Measurements from ENCODE around the gene TFPT. TPM values are rescaled to one million over a fixed set of nuclear protein-coding genes. Genes with fewer than 3 reads are reported as not detected.

Gene TFPT
- total RNA-seq, 3 donors from 2014 or later (not counting 1 experiment from before 2014, with no cell fraction given) = 14.1 to 14.4 (median 14.2) TPM

- Histone ChIP-seq H3K4me1 (ENCODE audit: control insufficient read depth, insufficient read depth, low read length) (peaks cover 41% of the 10 kb centered on the region), H3K27ac (ENCODE audit: low read length) (peak within 1 kb of the TSS; percentile 94), H3K36me3 (ENCODE audit: control insufficient read depth, insufficient read depth, low read length) (peaks cover 8% of the 10 kb centered on the region), H3K27me3 (ENCODE audit: control insufficient read depth, insufficient read depth, low read length) (no peaks in the 10 kb centered on the region), H3K9me3 (ENCODE audit: control insufficient read depth, insufficient read depth, low read length) (peaks cover 3% of the 10 kb centered on the region), H3K4me3 (ENCODE audit: low read length) (peak within 1 kb of the TSS; percentile 76)
- peak within 1 kb of the TSS; percentile 95 for H3K4me3 Mint-ChIP-seq
- no peak for ATAC-seq
- H3K27me3 Mint-ChIP-seq (ENCODE audit: low read depth in 2 of 2) = no peaks in the 10 kb centered on the region
- under 1% methylated on average over 100 of the region's 103 CpGs for WGBS (ENCODE audit: insufficient coverage)
- DNase-seq = peak; percentile 38 to 62
- TF ChIP-seq CTCF (IDR thresholded peaks at IDR 0.05) = no peak
- peak within 1 kb of the TSS; percentile 80 to 90 for H3K27ac Mint-ChIP-seq
- no peaks in the 10 kb centered on the region for H3K9me3 Mint-ChIP-seq
- H3K36me3 Mint-ChIP-seq = no peaks in the 10 kb centered on the region
- intact Hi-C loops (cut with micrococcal nuclease) = loop anchor here (1.0 kb wide), 4 partner anchors 21 to 52 kb away; partner anchors contain the start of genes LENG1, NDUFA3, PRPF31 and TFPT
- peaks cover 50 to 64% of the 10 kb centered on the region in 2 donors for H3K4me1 Mint-ChIP-seq
Measured at GRCh38 chr19:54137699-54138488, 22.4 kb upstream of the TFPT start, which contains the start of gene CNOT3. Gene CNOT3 (plus strand): TSS chr19:54137762. CDS start chr19:54142979, 5,217 bp downstream.

GRCh38 chr19:54136864-54137698, 21.6 kb upstream of the TFPT start:
- intact Hi-C loops (cut with micrococcal nuclease) = loop anchor here (1.0 kb wide), 4 partner anchors 22 to 53 kb away; partner anchors contain the start of genes LENG1, NDUFA3, PRPF31 and TFPT
- no peak for TF ChIP-seq CTCF (IDR thresholded peaks at IDR 0.05)
- Histone ChIP-seq H3K4me1 (ENCODE audit: control insufficient read depth, insufficient read depth, low read length) (peaks cover 41% of the 10 kb centered on the region), H3K9me3 (ENCODE audit: control insufficient read depth, insufficient read depth, low read length) (peaks cover 3% of the 10 kb centered on the region), H3K36me3 (ENCODE audit: control insufficient read depth, insufficient read depth, low read length) (peaks cover 3% of the 10 kb centered on the region), H3K27ac (ENCODE audit: low read length) (peak overlapping the region; percentile 94), H3K27me3 (ENCODE audit: control insufficient read depth, insufficient read depth, low read length) (no peaks in the 10 kb centered on the region), H3K4me3 (ENCODE audit: low read length) (peak overlapping the region; percentile 76)
- ATAC-seq (peak; percentile 76 to 90 (median 79)), DNase-seq (peak; percentile 98 to 100)
- no peaks in the 10 kb centered on the region for H3K36me3 Mint-ChIP-seq
- H3K4me3 Mint-ChIP-seq = peak overlapping the region; percentile 95
- peak overlapping the region; percentile 80 to 90 for H3K27ac Mint-ChIP-seq
- no peaks in the 10 kb centered on the region for H3K27me3 Mint-ChIP-seq (ENCODE audit: low read depth in 2 of 2)
- H3K9me3 Mint-ChIP-seq = no peaks in the 10 kb centered on the region
- WGBS (ENCODE audit: insufficient coverage) = 0% methylated on average over 46 of the region's 46 CpGs
- H3K4me1 Mint-ChIP-seq = peaks cover 48 to 56% of the 10 kb centered on the region in 2 donors

GRCh38 chr19:54136086-54136863, 20.8 kb upstream of the TFPT start:
- H3K4me1 Mint-ChIP-seq = peaks cover 41 to 50% of the 10 kb centered on the region in 2 donors
- ATAC-seq = no peak
- 5% methylated on average over 30 of the region's 30 CpGs for WGBS (ENCODE audit: insufficient coverage)
- peaks cover 3% of the 10 kb centered on the region for H3K9me3 ChIP-seq (ENCODE audit: control insufficient read depth, insufficient read depth, low read length)
- H3K36me3 ChIP-seq (ENCODE audit: control insufficient read depth, insufficient read depth, low read length) = peaks cover 6% of the 10 kb centered on the region
- peaks cover 41% of the 10 kb centered on the region for H3K4me1 ChIP-seq (ENCODE audit: control insufficient read depth, insufficient read depth, low read length)
- H3K4me3 Mint-ChIP-seq = peak overlapping the region; percentile 95
- no peaks in the 10 kb centered on the region for H3K36me3 Mint-ChIP-seq
- H3K4me3 ChIP-seq (ENCODE audit: low read length) = peak overlapping the region; percentile 44
- H3K9me3 Mint-ChIP-seq = no peaks in the 10 kb centered on the region
- no peaks in the 10 kb centered on the region for H3K27me3 Mint-ChIP-seq (ENCODE audit: low read depth in 2 of 2)
- H3K27ac ChIP-seq (ENCODE audit: low read length) = peak overlapping the region; percentile 47
- peak overlapping the region; percentile 80 to 90 for H3K27ac Mint-ChIP-seq
- peak; percentile 25 to 27 for DNase-seq
- H3K27me3 ChIP-seq (ENCODE audit: control insufficient read depth, insufficient read depth, low read length) = no peaks in the 10 kb centered on the region
- no peak for TF ChIP-seq CTCF (IDR thresholded peaks at IDR 0.05)
- intact Hi-C loops (cut with micrococcal nuclease) = no loop called here
